ENCODE measurements around the gene ST3GAL2.

Gene ST3GAL2

GRCh38 chr16:70438585-70438968 lies 323 bp downstream of the ST3GAL2 start:
- TF ChIP-seq SPI1 (IDR thresholded peaks at IDR 0.05; ENCODE audit: low read depth, low read length) (no peak), POU2F2 (IDR thresholded peaks at IDR 0.05; ENCODE audit: low read depth, low read length) (no peak), POLR2A (IDR thresholded peaks at IDR 0.05; ENCODE audit: low read depth, low read length) (no peak), PAX5 (IDR thresholded peaks at IDR 0.05; ENCODE audit: insufficient read depth, low read length, severe bottlenecking) (no peak), POLR2AphosphoS5 (IDR thresholded peaks at IDR 0.05; ENCODE audit: low read depth, low read length) (no peak), TAF1 (IDR thresholded peaks at IDR 0.05; ENCODE audit: low read depth, low read length) (no peak)
- no peak for DNase-seq (ENCODE audit: insufficient read length, low spot score)
- no peak for FAIRE-seq

GRCh38 chr16:70437582-70438557 lies 1.0 kb downstream of the ST3GAL2 start:
- 0 out of 2 replicates have a peak, but pooled peaks have one; percentile 20 for TF ChIP-seq TAF1 (IDR thresholded peaks at IDR 0.05; ENCODE audit: low read depth, low read length)
- TF ChIP-seq POU2F2 (IDR thresholded peaks at IDR 0.05; ENCODE audit: low read depth, low read length): no peak
- DNase-seq (ENCODE audit: insufficient read length, low spot score) (no peak), FAIRE-seq (peak; percentile 51)

- FAIRE-seq: no peak
- no peak for DNase-seq (ENCODE audit: insufficient read length, low spot score)
- TF ChIP-seq POU2F2 (IDR thresholded peaks at IDR 0.05; ENCODE audit: low read depth, low read length): no peak
- no peak for TF ChIP-seq SPI1 (IDR thresholded peaks at IDR 0.05; ENCODE audit: low read depth, low read length)
- TF ChIP-seq POLR2AphosphoS5 (IDR thresholded peaks at IDR 0.05; ENCODE audit: low read depth, low read length): no peak
- no peak for TF ChIP-seq TAF1 (IDR thresholded peaks at IDR 0.05; ENCODE audit: low read depth, low read length)
These were observed 1.8 kb downstream of the ST3GAL2 start for GRCh38 chr16:70437017-70437581.

GRCh38 chr16:70434484-70435260 lies 4.2 kb downstream of the ST3GAL2 start:
- DNase-seq (ENCODE audit: insufficient read length, low spot score) (no peak), FAIRE-seq (peak; percentile 43)
- TF ChIP-seq POLR2AphosphoS5 (IDR thresholded peaks at IDR 0.05; ENCODE audit: low read depth, low read length) (no peak), SPI1 (IDR thresholded peaks at IDR 0.05; ENCODE audit: low read depth, low read length) (peak; percentile 20; the same call in 1 of the 2 replicates), POU2F2 (IDR thresholded peaks at IDR 0.05; ENCODE audit: low read depth, low read length) (no peak)

- TF ChIP-seq POLR2A (IDR thresholded peaks at IDR 0.05; ENCODE audit: low read depth, low read length) (no peak), SPI1 (IDR thresholded peaks at IDR 0.05; ENCODE audit: low read depth, low read length) (peak; percentile 55)
- no peak for FAIRE-seq
- no peak for DNase-seq (ENCODE audit: insufficient read length, low spot score)
These were observed 5.3 kb downstream of the ST3GAL2 start for GRCh38 chr16:70433458-70434103.

DNA sequence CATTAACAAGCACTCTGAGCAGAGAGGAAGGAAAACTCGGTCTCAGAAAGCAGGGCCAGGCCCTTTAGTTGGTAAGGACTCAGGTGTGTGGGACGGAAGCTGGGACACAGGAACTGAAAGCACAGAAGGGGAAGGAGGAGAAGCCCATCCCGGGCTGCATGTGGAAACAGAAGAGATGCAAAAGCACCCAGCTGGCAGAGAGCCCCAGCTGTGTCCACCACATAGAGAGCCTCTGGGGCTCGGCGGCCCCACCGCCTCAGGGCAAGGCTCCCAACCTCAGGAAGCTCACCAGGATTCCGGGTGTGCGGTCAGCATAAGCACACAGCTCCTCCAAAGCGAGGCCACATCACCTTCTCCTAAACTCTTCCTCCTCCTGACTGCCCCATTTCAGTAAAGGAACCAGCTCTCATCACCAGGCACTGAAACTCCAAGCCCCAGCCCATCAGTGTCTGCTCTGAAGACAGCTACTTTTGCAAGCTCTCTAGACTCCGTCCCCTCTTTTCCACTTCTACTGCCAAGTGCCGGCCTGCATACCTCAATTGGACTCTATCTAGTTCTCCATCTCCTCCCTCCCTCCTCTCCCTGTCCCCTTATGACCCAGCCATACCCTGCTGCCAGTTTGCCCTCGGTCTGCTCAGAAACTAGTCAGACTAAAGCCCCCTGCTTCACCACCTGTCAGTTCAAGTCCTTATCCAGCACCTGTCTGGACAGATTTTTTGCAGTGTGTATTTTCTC lies 6.0 kb downstream of the ST3GAL2 start:
- DNase-seq (ENCODE audit: insufficient read length, low spot score) (no peak), FAIRE-seq (peak; percentile 20)

DNA sequence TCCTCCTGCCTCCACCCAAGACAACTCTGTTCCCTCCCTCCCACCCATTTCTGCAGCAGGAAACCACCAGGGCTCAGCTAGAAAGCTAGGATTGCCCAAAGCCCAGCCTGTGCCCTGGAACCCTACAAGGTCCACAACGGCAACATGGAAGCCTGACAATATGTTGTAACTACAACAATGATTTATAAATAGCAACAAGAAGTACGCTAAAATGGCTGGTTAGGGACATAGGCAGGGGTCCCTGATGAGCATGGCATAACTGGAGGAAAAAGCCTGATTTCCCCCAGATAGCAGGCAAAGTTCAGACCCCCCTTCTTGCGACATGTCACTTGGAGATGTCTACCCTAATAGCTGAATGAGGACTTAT lies 6.6 kb downstream of the ST3GAL2 start:
- DNase-seq (ENCODE audit: insufficient read length, low spot score) (no peak), FAIRE-seq (no peak)
- no peak for TF ChIP-seq POU2F2 (IDR thresholded peaks at IDR 0.05; ENCODE audit: low read depth, low read length)
- no peak for TF ChIP-seq POLR2A (IDR thresholded peaks at IDR 0.05; ENCODE audit: low read depth, low read length)
- TF ChIP-seq SPI1 (IDR thresholded peaks at IDR 0.05; ENCODE audit: low read depth, low read length): no peak
- no peak for TF ChIP-seq TAF1 (IDR thresholded peaks at IDR 0.05; ENCODE audit: low read depth, low read length)
- no peak for TF ChIP-seq PAX5 (IDR thresholded peaks at IDR 0.05; ENCODE audit: insufficient read depth, low read length, severe bottlenecking)
- TF ChIP-seq POLR2AphosphoS5 (IDR thresholded peaks at IDR 0.05; ENCODE audit: low read depth, low read length): no peak

More for the DNA sequence above, 6.0 kb downstream of the ST3GAL2 start:
- TF ChIP-seq SPI1 (IDR thresholded peaks at IDR 0.05; ENCODE audit: low read depth, low read length) (peak; percentile 89), PAX5 (IDR thresholded peaks at IDR 0.05; ENCODE audit: insufficient read depth, low read length, severe bottlenecking) (no peak), POLR2AphosphoS5 (IDR thresholded peaks at IDR 0.05; ENCODE audit: low read depth, low read length) (no peak), TAF1 (IDR thresholded peaks at IDR 0.05; ENCODE audit: low read depth, low read length) (no peak), POLR2A (IDR thresholded peaks at IDR 0.05; ENCODE audit: low read depth, low read length) (peak; percentile 46)

GRCh38 chr16:70430667-70431536 lies 8.0 kb downstream of the ST3GAL2 start:
- TF ChIP-seq PAX5 (IDR thresholded peaks at IDR 0.05; ENCODE audit: insufficient read depth, low read length, severe bottlenecking) (peak; percentile 86), TAF1 (IDR thresholded peaks at IDR 0.05; ENCODE audit: low read depth, low read length) (peak; percentile 22; the same call in 1 of the 2 replicates), POU2F2 (IDR thresholded peaks at IDR 0.05; ENCODE audit: low read depth, low read length) (peak; percentile 55), SPI1 (IDR thresholded peaks at IDR 0.05; ENCODE audit: low read depth, low read length) (peak; percentile 99), POLR2AphosphoS5 (IDR thresholded peaks at IDR 0.05; ENCODE audit: low read depth, low read length) (no peak), POLR2A (IDR thresholded peaks at IDR 0.05; ENCODE audit: low read depth, low read length) (peak; percentile 16; the same call in 1 of the 2 replicates)
- FAIRE-seq: peak; percentile 75
- no peak for DNase-seq (ENCODE audit: insufficient read length, low spot score)
